Sigmoid colon (tissue), 7 donors: ENCODE results near the gene LRP1B. TPM values are rescaled to one million over a fixed set of nuclear protein-coding genes. Genes with fewer than 3 reads are reported as not detected.

ENCODE experiments used
- DNase-seq: peaks from one replicate; pipeline ENCODE4 v3.0.0-alpha.2; 2019
- H3K27ac ChIP-seq, 4 donors: fragments of 200-600 bp; sonication (generic); one replicate each; pipeline ENCODE4 v1.5.1; 2016 to 2019; ENCODE audit warnings: mild to moderate bottlenecking in 1 of 4
- H3K27me3 ChIP-seq, 3 donors: fragments of 200-600 bp; sonication (generic); one replicate each; pipeline ENCODE4 v1.5.1; 2019; ENCODE audit warnings: mild to moderate bottlenecking in 1 of 3
- H3K36me3 ChIP-seq, 4 donors: fragments of 200-600 bp; sonication (generic); one replicate each; pipeline ENCODE4 v1.5.1; 2016 to 2019
- H3K4me1 ChIP-seq, 4 donors: fragments of 200-600 bp; sonication (generic); one replicate each; pipeline ENCODE4 v1.5.1; 2017 to 2019
- H3K4me3 ChIP-seq, 4 donors: fragments of 200-600 bp; sonication (generic); one replicate each; pipeline ENCODE4 v1.5.1; 2017 to 2019; ENCODE audit warnings: mild to moderate bottlenecking in 2 of 4, moderate library complexity in 1 of 4
- H3K9me3 ChIP-seq, 4 donors: fragments of 200-600 bp in 3 of 4; sonication (generic) in 3 of 4; one replicate each; pipeline versions ENCODE4 v1.5.1 to v1.6.1; 2013 to 2019
- CTCF ChIP-seq, 4 experiments: fragments of 450-650 bp in 3 of 4; fragments of 200-600 bp in 1 of 4; IDR thresholded peaks; one replicate each; pipeline ENCODE4 v1.5.1; 2016 to 2019; ENCODE audit warnings: antibody characterized with exemption in 4 of 4, mild to moderate bottlenecking in 3 of 4, moderate library complexity in 2 of 4
- EP300 ChIP-seq, 4 donors: sonication (generic); formaldehyde crosslinking; IDR thresholded peaks; one replicate each; pipeline ENCODE4 v1.6.1; 2017; ENCODE audit warnings: antibody characterized with exemption in 4 of 4
- POLR2A ChIP-seq, 2 donors: fragments of 450-650 bp; IDR thresholded peaks; one replicate each; pipeline ENCODE4 v1.6.1; 2016; ENCODE audit warnings: antibody characterized with exemption in 2 of 2, mild to moderate bottlenecking in 2 of 2, moderate library complexity in 2 of 2
- POLR2AphosphoS5 ChIP-seq, 4 donors: sonication (generic); formaldehyde crosslinking; IDR thresholded peaks; one replicate each; pipeline ENCODE4 v1.6.1; 2017; ENCODE audit warnings: antibody characterized with exemption in 4 of 4
- WGBS, 2 donors: extraction: QIAGEN DNeasy Blood & Tissue Kit; methylation state at CpG; one replicate each; pipeline ENCODE4 v1.1.7; 2013; 5-methylcytosine and 5-hydroxymethylcytosine counted together
- intact Hi-C: fragments of 100-400 bp; cut with DNase I; formaldehyde crosslinking; loops from one replicate; pipeline ENCODE4 v1.15.1; 2023
- polyA plus RNA-seq, 3 donors: library from polyadenylated mRNA; stranded (reverse); fragments of 200-250 nt; gene quantifications; one replicate each; pipeline ENCODE4 v1.2.3, GENCODE V29; 2013
- total RNA-seq, 4 donors: library from RNA; depleted of rRNA; stranded (reverse); fragments of >200 nt; gene quantifications; one replicate each; pipeline ENCODE4 v1.1.0, GENCODE V29; 2016
- donor health status: healthy with polysubstance abuse.
- donor health status: Bipolar disorder and iron deficiency.
- donor health status: healthy.

LRP1B gene
- total and polyA plus RNA-seq, 7 donors = 0.06 to 5.1 (median 2.0) TPM; not detected in 1

GRCh38 chr2:140808211-140808610 lies 1322.6 kb downstream of the LRP1B start:
- DNase-seq = no peak
- Histone ChIP-seq H3K4me3 (no peak overlapping the region), H3K36me3 (no peaks in the 10 kb centered on the region), H3K27ac (no peak overlapping the region), H3K9me3 (no peaks in the 10 kb centered on the region), H3K27me3 (no peaks in the 10 kb centered on the region), H3K4me1 (no peaks in the 10 kb centered on the region)
- 35 to 75% methylated on average over 1 of the region's 1 CpG for WGBS, 2 donors
- TF ChIP-seq CTCF (IDR thresholded peaks at IDR 0.05) (no peak), POLR2AphosphoS5 (IDR thresholded peaks at IDR 0.05) (no peak), POLR2A (IDR thresholded peaks at IDR 0.05) (no peak), EP300 (IDR thresholded peaks at IDR 0.05) (no peak)
- intact Hi-C loops = no loop called here

DNA sequence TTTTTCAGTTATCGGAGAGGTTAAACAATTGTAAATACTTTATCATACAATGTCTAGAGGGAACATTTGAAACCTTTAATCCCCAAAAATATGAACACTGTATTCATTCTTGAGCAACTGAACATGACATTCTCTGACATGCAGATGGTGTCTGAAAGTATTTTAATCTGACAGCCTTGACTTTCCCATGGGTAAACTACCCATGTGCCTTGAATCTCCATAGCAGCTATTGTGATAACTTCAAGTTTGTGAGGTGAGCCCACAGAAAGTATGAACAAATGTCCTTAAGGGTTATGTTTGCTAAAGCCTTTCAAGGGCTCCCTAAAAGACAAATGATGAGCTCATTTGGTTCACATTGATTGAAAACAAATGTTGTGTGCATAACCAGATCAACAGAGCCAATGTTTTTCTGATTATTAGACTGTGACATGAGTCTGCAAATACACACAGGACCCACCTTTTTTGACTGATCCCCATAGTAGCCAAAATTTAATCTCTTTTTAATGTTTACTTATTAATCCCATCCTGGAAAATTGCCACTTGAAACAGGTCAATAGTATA lies 1326.0 kb downstream of the LRP1B start:
- H3K4me1 ChIP-seq = no peaks in the 10 kb centered on the region
- intact Hi-C loops = no loop called here
- no peaks in the 10 kb centered on the region for H3K27me3 ChIP-seq
- no peak overlapping the region for H3K4me3 ChIP-seq
- no peak overlapping the region for H3K27ac ChIP-seq
- no peaks in the 10 kb centered on the region for H3K9me3 ChIP-seq
- DNase-seq = no peak
- TF ChIP-seq POLR2AphosphoS5 (IDR thresholded peaks at IDR 0.05) (no peak), EP300 (IDR thresholded peaks at IDR 0.05) (no peak), POLR2A (IDR thresholded peaks at IDR 0.05) (no peak), CTCF (IDR thresholded peaks at IDR 0.05) (no peak)
- H3K36me3 ChIP-seq = no peaks in the 10 kb centered on the region
- 88 to 100% methylated on average over 1 of the region's 1 CpG for WGBS, 2 donors

GRCh38 chr2:140801311-140801710 lies 1329.5 kb downstream of the LRP1B start:
- WGBS, 2 donors = 84 to 92% methylated on average over 3 of the region's 3 CpGs
- no peaks in the 10 kb centered on the region for H3K36me3 ChIP-seq
- TF ChIP-seq POLR2AphosphoS5 (IDR thresholded peaks at IDR 0.05) (no peak), POLR2A (IDR thresholded peaks at IDR 0.05) (no peak), CTCF (IDR thresholded peaks at IDR 0.05) (no peak), EP300 (IDR thresholded peaks at IDR 0.05) (no peak)

GRCh38 chr2:140797718-140798117 lies 1333.1 kb downstream of the LRP1B start:
- no peak for DNase-seq
- no peak overlapping the region for H3K4me3 ChIP-seq
- no peaks in the 10 kb centered on the region for H3K9me3 ChIP-seq
- H3K4me1 ChIP-seq = no peaks in the 10 kb centered on the region
- no peaks in the 10 kb centered on the region for H3K36me3 ChIP-seq
- no peak for TF ChIP-seq POLR2A (IDR thresholded peaks at IDR 0.05)
- no peak for TF ChIP-seq EP300 (IDR thresholded peaks at IDR 0.05)
- no peak for TF ChIP-seq POLR2AphosphoS5 (IDR thresholded peaks at IDR 0.05)
- TF ChIP-seq CTCF (IDR thresholded peaks at IDR 0.05) = no peak
- H3K27ac ChIP-seq = no peak overlapping the region
- intact Hi-C loops = no loop called here
- no peaks in the 10 kb centered on the region for H3K27me3 ChIP-seq
- WGBS, 2 donors = 43 to 69% methylated on average over 4 of the region's 4 CpGs

More at GRCh38 chr2:140801311-140801710, 1329.5 kb downstream of the LRP1B start:
- Histone ChIP-seq H3K4me1 (no peaks in the 10 kb centered on the region), H3K4me3 (no peak overlapping the region), H3K9me3 (no peaks in the 10 kb centered on the region), H3K27ac (no peak overlapping the region), H3K27me3 (no peaks in the 10 kb centered on the region)
- DNase-seq = no peak
- intact Hi-C loops = no loop called here

- no peaks in the 10 kb centered on the region for H3K27me3 ChIP-seq
- intact Hi-C loops = no loop called here
- DNase-seq = no peak
- H3K4me1 ChIP-seq = no peaks in the 10 kb centered on the region
- H3K4me3 ChIP-seq = no peak overlapping the region
- no peak overlapping the region for H3K27ac ChIP-seq
- H3K9me3 ChIP-seq = no peaks in the 10 kb centered on the region
- 36 to 62% methylated on average over 2 of the region's 2 CpGs for WGBS, 2 donors
- H3K36me3 ChIP-seq = no peaks in the 10 kb centered on the region
- TF ChIP-seq POLR2AphosphoS5 (IDR thresholded peaks at IDR 0.05) = no peak
- no peak for TF ChIP-seq POLR2A (IDR thresholded peaks at IDR 0.05)
- TF ChIP-seq CTCF (IDR thresholded peaks at IDR 0.05) = no peak
- no peak for TF ChIP-seq EP300 (IDR thresholded peaks at IDR 0.05)
Observed at GRCh38 chr2:140791802-140792201, 1339.0 kb downstream of the LRP1B start.
